HG02571 (cell line): ENCODE data around the gene TAGAP.

ENCODE experiments used
- ATAC-seq: cut with Tn5 transposase; IDR thresholded peaks from one replicate; pipeline ENCODE4 v1.9.1; 2021; ENCODE audit warnings: mild to moderate bottlenecking, moderate library complexity; ENCODE audit not compliant: unreplicated experiment

TAGAP gene

GRCh38 chr6:159071843-159072769 is 27.3 kb upstream of the TAGAP start:
- ATAC-seq, result no peak

DNA sequence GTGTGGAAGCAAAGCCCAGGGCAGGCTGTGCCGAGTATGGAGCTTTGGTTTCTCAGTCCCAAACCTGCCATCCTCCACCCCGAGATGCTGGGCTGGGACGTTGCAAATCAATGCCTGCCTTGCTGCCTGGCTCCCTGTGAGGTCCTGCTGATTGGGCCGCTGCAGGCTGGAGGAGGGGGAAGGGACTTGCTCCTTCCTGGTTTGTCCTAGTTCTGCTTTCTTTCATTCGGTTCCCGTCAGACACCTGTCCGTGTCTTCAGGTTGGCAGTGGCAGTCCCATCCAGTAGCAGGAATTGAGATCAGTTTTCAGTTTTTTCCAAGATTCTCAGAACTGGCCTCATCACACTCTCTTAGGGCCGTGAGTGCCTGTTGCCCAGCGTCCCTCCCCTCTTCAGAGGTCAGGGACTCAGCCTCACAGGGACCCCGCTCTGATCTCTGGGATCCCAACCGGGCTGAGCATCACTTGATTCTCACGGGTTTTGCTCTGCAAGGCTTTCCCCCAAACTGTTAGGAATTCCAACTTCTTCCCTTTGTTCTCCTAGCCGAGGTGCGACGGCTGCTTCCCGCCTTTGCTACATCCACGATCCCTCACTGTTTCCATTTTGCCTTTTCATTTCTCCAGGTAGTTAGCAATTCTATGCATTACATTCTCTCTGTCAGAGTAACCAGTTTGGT is 24.2 kb upstream of the TAGAP start:
- no peak for ATAC-seq

- ATAC-seq, result peak; percentile 66
These were observed 22.5 kb upstream of the TAGAP start for GRCh38 chr6:159067334-159067733.

DNA sequence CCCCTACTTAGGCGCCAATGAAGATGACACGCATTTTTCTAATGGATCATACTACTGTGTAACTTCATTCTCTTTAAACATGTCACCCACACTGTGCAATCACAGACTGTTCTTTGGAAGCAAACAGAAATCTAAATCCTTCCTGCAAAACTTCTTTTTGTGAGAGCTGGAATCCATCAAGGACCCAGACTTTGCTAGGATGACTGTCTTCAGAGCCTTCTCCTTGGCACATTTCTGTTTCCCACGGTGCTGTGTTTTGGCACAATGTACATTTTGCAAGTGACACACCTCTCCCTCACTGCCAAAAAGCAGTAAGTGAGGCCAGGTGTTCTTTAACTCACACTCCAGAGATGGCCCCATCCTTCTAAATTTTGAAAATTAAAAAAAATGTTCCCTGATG is 21.7 kb upstream of the TAGAP start:
- ATAC-seq, result no peak

GRCh38 chr6:159065759-159066329 is 21.1 kb upstream of the TAGAP start:
- ATAC-seq, result no peak

- no peak for ATAC-seq
These were observed 20.3 kb upstream of the TAGAP start for GRCh38 chr6:159065091-159065490.

DNA sequence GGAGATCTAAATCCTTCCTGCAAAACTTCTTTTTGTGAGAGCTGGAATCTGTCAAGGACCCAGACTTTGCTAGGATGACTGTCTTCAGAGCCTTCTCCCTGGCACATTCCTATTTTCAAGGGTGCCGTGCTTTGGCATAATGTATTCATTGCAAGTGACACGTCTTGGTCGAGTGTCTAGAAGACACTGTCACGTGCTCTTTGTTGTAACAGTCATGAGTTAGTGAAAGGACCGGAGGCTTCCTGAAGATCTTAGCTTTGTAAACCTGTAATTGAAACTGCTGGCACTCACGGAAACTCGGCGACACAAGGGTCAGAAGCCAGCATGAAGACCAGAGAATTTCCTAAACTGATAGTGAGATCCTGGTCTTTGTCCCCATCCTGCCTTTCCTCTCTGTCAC is 19.7 kb upstream of the TAGAP start:
- ATAC-seq, result no peak

GRCh38 chr6:159063549-159063948 is 18.8 kb upstream of the TAGAP start:
- ATAC-seq, result no peak

DNA sequence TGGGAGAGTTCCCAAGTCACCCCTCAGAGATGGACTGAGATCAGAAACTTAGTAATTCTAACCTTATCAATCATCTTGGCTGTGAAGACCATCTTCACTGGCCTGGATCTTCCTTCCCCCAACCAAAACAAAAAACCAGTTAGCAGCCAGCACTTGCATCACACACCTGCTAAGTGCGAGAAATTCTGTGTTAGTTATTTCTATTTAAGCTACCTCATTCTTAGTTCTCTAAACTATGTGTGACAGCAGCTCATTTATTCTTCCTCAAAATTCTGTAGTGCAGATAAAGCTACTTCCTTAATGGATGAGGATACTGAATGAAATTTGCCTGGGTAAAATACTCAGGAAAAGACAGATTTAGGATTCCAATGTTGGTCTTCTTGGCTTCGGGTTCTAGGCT is 18.2 kb upstream of the TAGAP start:
- ATAC-seq, result no peak

- ATAC-seq, result no peak
These were observed 17.8 kb upstream of the TAGAP start for GRCh38 chr6:159062564-159062945.

DNA sequence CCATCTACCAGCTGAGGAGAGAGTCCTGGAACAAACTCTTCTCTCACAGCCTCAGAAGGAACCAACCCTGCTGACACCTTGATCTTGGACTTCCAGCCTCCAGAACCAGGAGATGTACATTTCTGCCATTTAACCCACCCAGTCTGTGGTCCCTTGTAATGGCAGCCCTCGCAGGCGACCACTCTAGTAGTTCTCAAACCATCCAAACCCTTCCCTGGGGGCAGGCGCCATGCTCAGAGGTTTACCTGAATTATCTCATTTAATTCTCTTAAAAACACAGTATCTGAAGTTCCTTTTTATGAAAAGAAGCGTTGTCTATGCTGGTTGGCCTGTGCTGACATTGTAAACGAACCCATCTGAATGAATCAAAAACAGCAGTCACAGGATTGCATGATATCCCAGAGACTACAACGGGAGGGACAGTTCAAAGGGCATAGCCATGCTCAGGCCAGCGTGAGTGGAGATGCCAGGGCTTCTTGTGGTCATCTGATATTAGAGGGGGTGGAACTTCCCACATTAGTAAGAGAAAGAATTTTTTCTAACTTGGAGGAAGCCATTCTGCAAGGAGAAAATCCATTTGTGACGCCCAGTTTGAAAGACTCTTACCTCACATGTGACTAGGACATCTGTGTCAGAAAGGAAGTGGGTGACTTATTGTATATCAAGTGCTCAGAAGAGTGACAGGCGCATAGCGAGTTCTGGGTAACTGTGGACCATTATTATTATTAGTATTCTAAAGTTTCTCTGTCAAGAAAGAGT is 17.2 kb upstream of the TAGAP start:
- no peak for ATAC-seq

DNA sequence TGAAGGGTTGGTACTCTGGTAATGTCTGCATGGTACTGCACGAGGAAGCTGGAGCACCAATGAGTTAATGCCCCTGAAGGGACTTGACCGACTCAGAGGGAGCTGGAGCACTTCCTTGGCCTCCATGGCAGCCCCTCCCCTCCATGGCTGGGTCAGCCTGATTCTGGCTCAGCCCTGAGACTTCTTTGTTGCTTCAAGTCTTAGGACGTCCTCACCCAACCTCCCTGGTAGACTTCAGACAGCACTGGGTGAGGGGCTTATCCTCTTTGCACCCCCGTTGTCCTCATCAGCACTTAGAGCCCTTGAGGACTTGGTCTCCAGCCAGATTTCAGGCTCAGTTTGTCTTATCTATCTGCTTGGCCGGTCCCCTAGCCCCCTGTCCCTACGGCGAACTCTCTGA is 16.4 kb upstream of the TAGAP start:
- no peak for ATAC-seq

- no peak for ATAC-seq
These were observed 15.2 kb upstream of the TAGAP start for GRCh38 chr6:159059885-159060506.

DNA sequence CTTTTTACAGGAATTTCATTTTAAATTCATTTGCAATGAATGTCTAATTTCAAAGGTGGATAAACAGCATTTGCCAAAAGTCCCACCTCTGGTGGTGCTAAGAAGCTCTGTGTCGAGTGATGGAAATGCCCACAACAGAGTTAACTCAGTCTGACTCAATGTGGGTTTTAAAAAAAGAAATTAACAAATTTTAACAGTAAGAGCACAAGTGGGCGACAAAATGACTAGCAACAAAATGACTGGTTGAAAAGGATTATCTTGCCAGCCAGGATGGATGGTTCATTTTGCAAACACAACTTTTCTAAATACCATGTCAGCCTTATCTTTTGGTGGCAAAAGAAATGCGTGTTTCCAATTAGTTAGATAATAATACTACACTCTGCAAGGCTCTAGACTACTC is 14.3 kb upstream of the TAGAP start:
- ATAC-seq, result no peak

DNA sequence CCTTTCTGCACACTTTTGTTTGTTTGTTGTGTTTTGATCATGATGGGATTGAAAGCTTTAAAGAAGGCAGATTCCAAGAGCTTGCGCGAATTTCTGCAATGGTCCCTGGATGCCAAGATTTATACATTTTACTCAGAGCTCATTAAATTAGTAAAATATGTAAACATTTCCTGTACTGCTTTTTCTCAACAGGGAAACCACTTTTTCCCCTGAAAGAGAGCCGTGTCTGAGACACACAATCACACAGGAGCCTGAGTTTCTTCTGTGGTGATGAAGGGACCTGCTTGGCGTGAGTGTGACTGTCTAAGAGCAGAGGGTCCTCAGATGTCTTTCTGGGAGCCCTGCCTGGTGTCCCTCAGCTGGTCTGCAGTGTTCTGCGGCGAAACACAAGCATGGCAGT is 12.1 kb upstream of the TAGAP start:
- no peak for ATAC-seq

DNA sequence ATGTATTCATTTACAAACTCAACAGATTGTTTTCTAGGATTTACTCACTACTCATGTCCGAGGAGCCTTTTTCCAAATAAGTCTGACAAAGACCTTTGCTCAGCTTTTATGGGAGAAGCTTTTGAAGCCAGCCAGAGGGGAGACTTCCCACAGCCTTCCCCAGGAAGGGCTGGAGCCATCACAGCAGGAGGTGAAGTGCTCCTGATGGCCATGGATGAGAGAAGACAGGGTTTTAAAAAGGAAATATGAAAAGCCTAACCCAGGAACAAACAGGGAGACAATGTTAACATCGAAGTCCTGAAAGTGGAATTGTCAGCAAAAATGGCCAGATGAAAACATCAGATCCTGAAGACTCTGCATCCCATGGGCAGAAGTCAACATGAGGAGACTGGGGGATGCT is 11.6 kb upstream of the TAGAP start:
- ATAC-seq, result no peak

DNA sequence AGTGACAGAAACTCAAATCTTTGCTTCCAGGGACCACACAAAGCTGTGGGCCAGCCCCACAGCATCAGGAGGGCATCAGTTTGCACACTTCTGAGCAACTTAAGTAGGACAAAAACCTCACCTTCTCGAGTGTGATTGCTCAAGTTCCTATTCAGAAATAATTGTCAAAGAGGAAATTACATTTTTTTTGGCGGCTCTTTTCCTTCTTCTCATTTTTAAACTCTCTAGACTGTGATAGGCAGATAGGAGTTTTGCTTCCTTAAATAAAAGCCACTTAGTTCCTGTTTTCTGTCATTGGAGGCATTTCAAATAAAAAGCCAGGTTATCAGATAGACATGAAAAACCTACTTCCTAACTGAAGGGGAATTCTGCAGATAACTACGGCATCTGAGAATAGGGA is 11.2 kb upstream of the TAGAP start:
- ATAC-seq, result no peak

- no peak for ATAC-seq
These were observed 9.1 kb upstream of the TAGAP start for GRCh38 chr6:159053781-159054398.

DNA sequence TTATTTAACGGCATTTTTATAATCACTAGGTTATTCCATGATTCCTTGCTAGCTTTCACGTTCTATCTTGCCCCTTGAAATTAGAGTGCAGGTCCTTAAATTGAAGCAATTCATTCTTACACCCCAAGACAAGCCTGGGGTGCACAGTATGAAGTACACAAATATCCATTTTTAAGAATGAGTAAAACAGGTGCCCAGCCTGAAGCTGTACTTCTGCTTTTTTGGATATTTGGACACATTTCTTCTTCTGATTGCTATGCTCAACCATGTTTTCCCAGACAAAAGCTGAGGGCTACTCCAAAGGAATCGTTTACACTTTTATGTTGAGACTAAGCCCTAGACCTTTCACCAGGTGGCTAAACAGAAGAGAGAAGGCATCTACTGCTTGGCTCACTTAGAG is 7.9 kb upstream of the TAGAP start:
- no peak for ATAC-seq

DNA sequence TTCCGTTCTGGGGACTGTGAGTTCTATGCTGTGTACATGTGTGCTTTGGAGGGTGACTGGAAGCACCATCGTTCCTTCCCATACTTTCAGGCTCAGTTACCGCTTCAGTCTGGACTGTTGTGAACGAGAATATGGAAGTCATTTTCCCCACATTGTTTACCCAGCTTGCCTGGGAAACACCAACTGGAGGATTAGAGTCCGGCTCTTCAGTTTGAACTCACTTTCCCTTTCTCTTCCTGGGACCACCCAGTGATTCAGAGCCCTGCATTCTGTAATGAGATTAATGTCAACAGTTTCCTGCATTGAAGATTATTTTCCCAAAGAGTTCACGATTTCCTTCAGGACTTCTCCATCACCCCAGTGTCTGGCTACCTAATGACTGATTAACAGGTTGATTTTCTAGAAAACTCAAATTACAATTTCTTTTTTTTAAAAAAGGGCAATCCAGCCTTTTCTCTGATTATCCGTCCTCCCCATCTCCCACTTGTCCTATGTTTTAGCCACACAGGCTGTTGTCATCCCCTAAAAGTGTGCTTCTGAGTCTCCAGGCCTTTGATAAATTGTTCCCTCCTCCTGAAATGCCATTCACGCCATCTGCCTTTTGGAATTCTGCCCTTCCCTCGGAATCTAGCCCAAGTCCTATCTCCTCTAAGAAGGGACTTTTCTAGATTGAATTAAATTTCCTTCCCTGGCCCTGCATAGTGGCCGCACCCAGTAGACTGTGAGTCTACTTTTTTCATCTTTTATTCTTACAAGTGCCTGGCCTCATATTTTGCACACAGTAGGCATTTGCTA is 3.3 kb upstream of the TAGAP start:
- no peak for ATAC-seq
